ENCODE measurements around the gene STAG1.

STAG1 gene

GRCh38 chr3:136465296-136465695, 286.9 kb downstream of the STAG1 start:
- H3K4me1 ChIP-seq (ENCODE audit: control insufficient read depth, insufficient read depth, low read length), result no peaks in the 10 kb centered on the region
- H3K36me3 ChIP-seq (ENCODE audit: control insufficient read depth, insufficient read depth, low read length), result peaks cover 5% of the 10 kb centered on the region; the same call in 1 of the 2 replicates
- no peaks in the 10 kb centered on the region for H3K27me3 ChIP-seq (ENCODE audit: control insufficient read depth, insufficient read depth, low read length)
- H3K9ac ChIP-seq (ENCODE audit: low read length), result no peak overlapping the region
- no peaks in the 10 kb centered on the region for H3K9me3 ChIP-seq (ENCODE audit: control insufficient read depth, insufficient read depth, low read depth, low read length)
- H3K27ac ChIP-seq (ENCODE audit: low read depth, low read length), result no peak overlapping the region
- H3K4me3 ChIP-seq (ENCODE audit: low read depth, low read length), result no peak overlapping the region

GRCh38 chr3:136464502-136464901, 287.7 kb downstream of the STAG1 start:
- H3K9me3 ChIP-seq (ENCODE audit: control insufficient read depth, insufficient read depth, low read depth, low read length), result peaks cover 3% of the 10 kb centered on the region; the same call in 1 of the 2 replicates
- no peak overlapping the region for H3K27ac ChIP-seq (ENCODE audit: low read depth, low read length)
- no peak overlapping the region for H3K4me3 ChIP-seq (ENCODE audit: low read depth, low read length)

GRCh38 chr3:136463170-136463569, 289.0 kb downstream of the STAG1 start:
- Histone ChIP-seq H3K9me3 (ENCODE audit: control insufficient read depth, insufficient read depth, low read depth, low read length) (peaks cover 13% of the 10 kb centered on the region; the same call in 1 of the 2 replicates), H3K27me3 (ENCODE audit: control insufficient read depth, insufficient read depth, low read length) (no peaks in the 10 kb centered on the region), H3K27ac (ENCODE audit: low read depth, low read length) (no peak overlapping the region), H3K9ac (ENCODE audit: low read length) (no peak overlapping the region), H3K4me1 (ENCODE audit: control insufficient read depth, insufficient read depth, low read length) (no peaks in the 10 kb centered on the region), H3K4me3 (ENCODE audit: low read depth, low read length) (no peak overlapping the region), H3K36me3 (ENCODE audit: control insufficient read depth, insufficient read depth, low read length) (peaks cover 5% of the 10 kb centered on the region; the same call in 1 of the 2 replicates)

More at GRCh38 chr3:136464502-136464901, 287.7 kb downstream of the STAG1 start:
- Histone ChIP-seq H3K27me3 (ENCODE audit: control insufficient read depth, insufficient read depth, low read length) (no peaks in the 10 kb centered on the region), H3K4me1 (ENCODE audit: control insufficient read depth, insufficient read depth, low read length) (no peaks in the 10 kb centered on the region), H3K36me3 (ENCODE audit: control insufficient read depth, insufficient read depth, low read length) (peaks cover 5% of the 10 kb centered on the region; the same call in 1 of the 2 replicates), H3K9ac (ENCODE audit: low read length) (no peak overlapping the region)

- no peaks in the 10 kb centered on the region for H3K4me1 ChIP-seq (ENCODE audit: control insufficient read depth, insufficient read depth, low read length)
- no peak overlapping the region for H3K9ac ChIP-seq (ENCODE audit: low read length)
- H3K27me3 ChIP-seq (ENCODE audit: control insufficient read depth, insufficient read depth, low read length), result no peaks in the 10 kb centered on the region
- H3K9me3 ChIP-seq (ENCODE audit: control insufficient read depth, insufficient read depth, low read depth, low read length), result peaks cover 40% of the 10 kb centered on the region
- H3K27ac ChIP-seq (ENCODE audit: low read depth, low read length), result no peak overlapping the region
- H3K36me3 ChIP-seq (ENCODE audit: control insufficient read depth, insufficient read depth, low read length), result peaks cover 11% of the 10 kb centered on the region
- H3K4me3 ChIP-seq (ENCODE audit: low read depth, low read length), result no peak overlapping the region
Measured at GRCh38 chr3:136457793-136458192, 294.4 kb downstream of the STAG1 start.

GRCh38 chr3:136456196-136456595, 296.0 kb downstream of the STAG1 start:
- no peaks in the 10 kb centered on the region for H3K27me3 ChIP-seq (ENCODE audit: control insufficient read depth, insufficient read depth, low read length)
- no peak overlapping the region for H3K27ac ChIP-seq (ENCODE audit: low read depth, low read length)
- peaks cover 40% of the 10 kb centered on the region for H3K9me3 ChIP-seq (ENCODE audit: control insufficient read depth, insufficient read depth, low read depth, low read length)

GRCh38 chr3:136444581-136444980, 307.6 kb downstream of the STAG1 start:
- Histone ChIP-seq H3K27me3 (ENCODE audit: control insufficient read depth, insufficient read depth, low read length) (no peaks in the 10 kb centered on the region), H3K36me3 (ENCODE audit: control insufficient read depth, insufficient read depth, low read length) (peaks cover 4% of the 10 kb centered on the region; the same call in 1 of the 2 replicates), H3K4me1 (ENCODE audit: control insufficient read depth, insufficient read depth, low read length) (no peaks in the 10 kb centered on the region), H3K9me3 (ENCODE audit: control insufficient read depth, insufficient read depth, low read depth, low read length) (no peaks in the 10 kb centered on the region), H3K27ac (ENCODE audit: low read depth, low read length) (no peak overlapping the region), H3K9ac (ENCODE audit: low read length) (no peak overlapping the region), H3K4me3 (ENCODE audit: low read depth, low read length) (no peak overlapping the region)

More at GRCh38 chr3:136456196-136456595, 296.0 kb downstream of the STAG1 start:
- H3K9ac ChIP-seq (ENCODE audit: low read length), result no peak overlapping the region
- H3K4me1 ChIP-seq (ENCODE audit: control insufficient read depth, insufficient read depth, low read length), result no peaks in the 10 kb centered on the region
- H3K36me3 ChIP-seq (ENCODE audit: control insufficient read depth, insufficient read depth, low read length), result peaks cover 11% of the 10 kb centered on the region
- H3K4me3 ChIP-seq (ENCODE audit: low read depth, low read length), result no peak overlapping the region

- H3K4me1 ChIP-seq (ENCODE audit: control insufficient read depth, insufficient read depth, low read length), result no peaks in the 10 kb centered on the region
- H3K4me3 ChIP-seq (ENCODE audit: low read depth, low read length), result no peak overlapping the region
- no peaks in the 10 kb centered on the region for H3K27me3 ChIP-seq (ENCODE audit: control insufficient read depth, insufficient read depth, low read length)
- no peak overlapping the region for H3K27ac ChIP-seq (ENCODE audit: low read depth, low read length)
- no peak overlapping the region for H3K9ac ChIP-seq (ENCODE audit: low read length)
- no peaks in the 10 kb centered on the region for H3K9me3 ChIP-seq (ENCODE audit: control insufficient read depth, insufficient read depth, low read depth, low read length)
- H3K36me3 ChIP-seq (ENCODE audit: control insufficient read depth, insufficient read depth, low read length), result peaks cover under 1% of the 10 kb centered on the region; the same call in 1 of the 2 replicates
Measured at GRCh38 chr3:136437043-136437442, 315.1 kb downstream of the STAG1 start.

GRCh38 chr3:136434429-136434828, 317.7 kb downstream of the STAG1 start:
- Histone ChIP-seq H3K9ac (ENCODE audit: low read length) (no peak overlapping the region), H3K4me3 (ENCODE audit: low read depth, low read length) (no peak overlapping the region), H3K27ac (ENCODE audit: low read depth, low read length) (no peak overlapping the region), H3K4me1 (ENCODE audit: control insufficient read depth, insufficient read depth, low read length) (no peaks in the 10 kb centered on the region), H3K27me3 (ENCODE audit: control insufficient read depth, insufficient read depth, low read length) (no peaks in the 10 kb centered on the region), H3K36me3 (ENCODE audit: control insufficient read depth, insufficient read depth, low read length) (no peaks in the 10 kb centered on the region), H3K9me3 (ENCODE audit: control insufficient read depth, insufficient read depth, low read depth, low read length) (no peaks in the 10 kb centered on the region)

- no peak overlapping the region for H3K27ac ChIP-seq (ENCODE audit: low read depth, low read length)
- no peaks in the 10 kb centered on the region for H3K27me3 ChIP-seq (ENCODE audit: control insufficient read depth, insufficient read depth, low read length)
- H3K36me3 ChIP-seq (ENCODE audit: control insufficient read depth, insufficient read depth, low read length), result no peaks in the 10 kb centered on the region
- H3K9ac ChIP-seq (ENCODE audit: low read length), result no peak overlapping the region
- no peaks in the 10 kb centered on the region for H3K9me3 ChIP-seq (ENCODE audit: control insufficient read depth, insufficient read depth, low read depth, low read length)
- H3K4me3 ChIP-seq (ENCODE audit: low read depth, low read length), result no peak overlapping the region
- H3K4me1 ChIP-seq (ENCODE audit: control insufficient read depth, insufficient read depth, low read length), result no peaks in the 10 kb centered on the region
Measured at GRCh38 chr3:136432685-136433084, 319.5 kb downstream of the STAG1 start.

GRCh38 chr3:136428167-136428566, 324.0 kb downstream of the STAG1 start:
- Histone ChIP-seq H3K4me3 (ENCODE audit: low read depth, low read length) (no peak overlapping the region), H3K9ac (ENCODE audit: low read length) (no peak overlapping the region), H3K4me1 (ENCODE audit: control insufficient read depth, insufficient read depth, low read length) (no peaks in the 10 kb centered on the region), H3K27me3 (ENCODE audit: control insufficient read depth, insufficient read depth, low read length) (no peaks in the 10 kb centered on the region), H3K27ac (ENCODE audit: low read depth, low read length) (no peak overlapping the region), H3K9me3 (ENCODE audit: control insufficient read depth, insufficient read depth, low read depth, low read length) (no peaks in the 10 kb centered on the region), H3K36me3 (ENCODE audit: control insufficient read depth, insufficient read depth, low read length) (no peaks in the 10 kb centered on the region)

- H3K9ac ChIP-seq (ENCODE audit: low read length), result no peak overlapping the region
- H3K4me3 ChIP-seq (ENCODE audit: low read depth, low read length), result no peak overlapping the region
- H3K9me3 ChIP-seq (ENCODE audit: control insufficient read depth, insufficient read depth, low read depth, low read length), result no peaks in the 10 kb centered on the region
- H3K27ac ChIP-seq (ENCODE audit: low read depth, low read length), result no peak overlapping the region
- H3K27me3 ChIP-seq (ENCODE audit: control insufficient read depth, insufficient read depth, low read length), result no peaks in the 10 kb centered on the region
- H3K36me3 ChIP-seq (ENCODE audit: control insufficient read depth, insufficient read depth, low read length), result no peaks in the 10 kb centered on the region
- no peaks in the 10 kb centered on the region for H3K4me1 ChIP-seq (ENCODE audit: control insufficient read depth, insufficient read depth, low read length)
Measured at GRCh38 chr3:136427236-136427635, 324.9 kb downstream of the STAG1 start.

GRCh38 chr3:136414476-136414875, 337.7 kb downstream of the STAG1 start:
- Histone ChIP-seq H3K4me3 (ENCODE audit: low read depth, low read length) (no peak overlapping the region), H3K27me3 (ENCODE audit: control insufficient read depth, insufficient read depth, low read length) (no peaks in the 10 kb centered on the region), H3K36me3 (ENCODE audit: control insufficient read depth, insufficient read depth, low read length) (peaks cover 4% of the 10 kb centered on the region; the same call in 1 of the 2 replicates), H3K9ac (ENCODE audit: low read length) (no peak overlapping the region), H3K27ac (ENCODE audit: low read depth, low read length) (no peak overlapping the region), H3K4me1 (ENCODE audit: control insufficient read depth, insufficient read depth, low read length) (no peaks in the 10 kb centered on the region), H3K9me3 (ENCODE audit: control insufficient read depth, insufficient read depth, low read depth, low read length) (no peaks in the 10 kb centered on the region)
